SU-DHL-6 (cell line): Measurements from ENCODE around the gene ATP1A3.

Experiments
- H2AFZ ChIP-seq: fragments of 200-600 bp; sonication (generic); 2 replicates; pipeline ENCODE4 v1.6.1; 2014; ENCODE audit warnings: low read depth, mild to moderate bottlenecking, moderate library complexity, mixed read lengths, antibody characterized with exemption, low read length; ENCODE audit not compliant: severe bottlenecking
- H3F3A ChIP-seq: fragments of 200-600 bp; shearing (Covaris generic); 2 replicates; pipeline ENCODE4 v1.6.0; 2016; ENCODE audit warnings: antibody characterized with exemption, mild to moderate bottlenecking; ENCODE audit not compliant: insufficient read depth
- H3K27ac ChIP-seq: fragments of 200-600 bp; sonication (generic); 2 replicates; pipeline ENCODE4 v1.5.1; 2016; ENCODE audit warnings: low read depth, mild to moderate bottlenecking, low read length, moderate library complexity, mixed read lengths
- H3K27me3 ChIP-seq: fragments of 200-600 bp; sonication (generic), shearing (Covaris generic); 2 replicates; pipeline ENCODE4 v1.6.0; 2014; ENCODE audit warnings: mild to moderate bottlenecking, low read length
- H3K36me3 ChIP-seq: fragments of 200-600 bp; sonication (generic); 2 replicates; pipeline ENCODE4 v1.6.1; 2014; ENCODE audit warnings: mild to moderate bottlenecking, low read length, mixed read lengths
- H3K4me2 ChIP-seq: fragments of 300-600, 200-600 bp; shearing (Covaris generic), sonication (generic); 2 replicates; pipeline ENCODE4 v1.6.0; 2014; ENCODE audit warnings: low read length, low read depth, mild to moderate bottlenecking; ENCODE audit not compliant: poor library complexity, severe bottlenecking
- H3K4me3 ChIP-seq: fragments of 200-600 bp; sonication (generic); 2 replicates; pipeline ENCODE4 v1.5.1; 2014; ENCODE audit warnings: antibody characterized with exemption, low read length, mild to moderate bottlenecking, mixed read lengths; ENCODE audit not compliant: insufficient read depth, poor library complexity, severe bottlenecking
- H3K79me2 ChIP-seq: fragments of 200-600 bp; sonication (generic); 2 replicates; pipeline ENCODE4 v1.6.1; 2014; ENCODE audit warnings: mild to moderate bottlenecking, low read length, moderate library complexity; ENCODE audit not compliant: insufficient read depth
- H3K9ac ChIP-seq: fragments of 200-600 bp; sonication (generic); 2 replicates; pipeline ENCODE4 v1.7.0; 2014; ENCODE audit warnings: mild to moderate bottlenecking, low read length
- H3K9me2 ChIP-seq: fragments of 200-600 bp; sonication (generic); replicated peaks from 2 replicates; pipeline ENCODE4 v1.6.1; 2014; ENCODE audit warnings: low read length; ENCODE audit not compliant: insufficient read depth
- H3K9me3 ChIP-seq: fragments of 200-600 bp; sonication (generic); 2 replicates; pipeline ENCODE4 v1.6.1; 2014; ENCODE audit warnings: low read length, mixed read lengths; ENCODE audit not compliant: insufficient read depth
- H4K20me1 ChIP-seq: fragments of 200-600 bp; sonication (generic); 2 replicates; pipeline ENCODE4 v1.6.1; 2014; ENCODE audit warnings: low read depth, mild to moderate bottlenecking, antibody characterized with exemption, low read length, moderate library complexity, mixed read lengths
- EZH2phosphoT487 ChIP-seq: fragments of 200-600 bp; sonication (generic), shearing (Covaris generic); conservative IDR thresholded peaks from 2 replicates; pipeline ENCODE4 v1.6.1; 2018; ENCODE audit warnings: mild to moderate bottlenecking, antibody characterized with exemption, low read length, moderate library complexity, mixed read lengths
- TF ChIP-seq, protein P1 (sequence below): fragments of 200-600 bp; sonication (generic); IDR thresholded peaks from one replicate; pipeline ENCODE4 v1.5.1; 2017; ENCODE audit warnings: antibody characterized with exemption, mild to moderate bottlenecking, low read length, moderate library complexity; ENCODE audit not compliant: insufficient read depth, poor library complexity, severe bottlenecking

The ATP1A3 gene

GRCh38 chr19:41974652-41975051 lies 19.4 kb downstream of the ATP1A3 start:
- Histone ChIP-seq H3K27me3 (no peaks in the 10 kb centered on the region), H3K36me3 (no peaks in the 10 kb centered on the region), H3K79me2 (no peaks in the 10 kb centered on the region), H3K9ac (no peak overlapping the region), H3K4me3 (no peak overlapping the region), H3K9me2 (no peaks in the 10 kb centered on the region), H4K20me1 (no peaks in the 10 kb centered on the region), H3K27ac (no peak overlapping the region), H3K4me2 (no peak overlapping the region), H3F3A (no peaks in the 10 kb centered on the region), H2AFZ (no peak overlapping the region), H3K9me3 (no peaks in the 10 kb centered on the region)
- TF ChIP-seq, protein P1, sequence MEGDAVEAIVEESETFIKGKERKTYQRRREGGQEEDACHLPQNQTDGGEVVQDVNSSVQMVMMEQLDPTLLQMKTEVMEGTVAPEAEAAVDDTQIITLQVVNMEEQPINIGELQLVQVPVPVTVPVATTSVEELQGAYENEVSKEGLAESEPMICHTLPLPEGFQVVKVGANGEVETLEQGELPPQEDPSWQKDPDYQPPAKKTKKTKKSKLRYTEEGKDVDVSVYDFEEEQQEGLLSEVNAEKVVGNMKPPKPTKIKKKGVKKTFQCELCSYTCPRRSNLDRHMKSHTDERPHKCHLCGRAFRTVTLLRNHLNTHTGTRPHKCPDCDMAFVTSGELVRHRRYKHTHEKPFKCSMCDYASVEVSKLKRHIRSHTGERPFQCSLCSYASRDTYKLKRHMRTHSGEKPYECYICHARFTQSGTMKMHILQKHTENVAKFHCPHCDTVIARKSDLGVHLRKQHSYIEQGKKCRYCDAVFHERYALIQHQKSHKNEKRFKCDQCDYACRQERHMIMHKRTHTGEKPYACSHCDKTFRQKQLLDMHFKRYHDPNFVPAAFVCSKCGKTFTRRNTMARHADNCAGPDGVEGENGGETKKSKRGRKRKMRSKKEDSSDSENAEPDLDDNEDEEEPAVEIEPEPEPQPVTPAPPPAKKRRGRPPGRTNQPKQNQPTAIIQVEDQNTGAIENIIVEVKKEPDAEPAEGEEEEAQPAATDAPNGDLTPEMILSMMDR: no peak
- TF ChIP-seq EZH2phosphoT487: no peak

DNA sequence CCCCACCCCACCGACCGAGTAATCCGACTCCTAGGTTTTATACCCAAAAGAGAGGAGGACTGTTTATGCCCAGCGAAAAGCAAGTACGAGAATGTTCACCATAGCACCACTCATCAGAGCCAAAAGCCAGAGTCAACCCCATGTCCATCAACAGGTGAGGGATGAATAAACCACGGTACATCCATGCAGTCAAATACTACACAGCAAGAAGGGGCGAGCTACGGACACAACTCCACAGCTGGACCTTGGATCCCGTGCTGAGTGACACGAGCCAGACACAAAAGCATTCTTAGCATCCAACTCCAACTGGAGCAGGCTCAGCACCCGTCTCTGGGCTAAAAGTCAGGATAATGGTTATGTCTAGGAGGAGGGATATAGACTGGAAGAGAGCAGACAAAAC lies 22.7 kb downstream of the ATP1A3 start:
- H3K9me3 ChIP-seq: no peaks in the 10 kb centered on the region
- H3K36me3 ChIP-seq: no peaks in the 10 kb centered on the region
- no peaks in the 10 kb centered on the region for H3K79me2 ChIP-seq
- H3K9ac ChIP-seq: no peak overlapping the region
- no peaks in the 10 kb centered on the region for H3K27me3 ChIP-seq
- no peak overlapping the region for H3K4me2 ChIP-seq
- H3F3A ChIP-seq: no peaks in the 10 kb centered on the region
- H2AFZ ChIP-seq: no peak overlapping the region
- no peak overlapping the region for H3K27ac ChIP-seq
- no peak overlapping the region for H3K4me3 ChIP-seq
- no peaks in the 10 kb centered on the region for H4K20me1 ChIP-seq
- no peak for TF ChIP-seq EZH2phosphoT487
- TF ChIP-seq, protein P1: no peak
- no peaks in the 10 kb centered on the region for H3K9me2 ChIP-seq

DNA sequence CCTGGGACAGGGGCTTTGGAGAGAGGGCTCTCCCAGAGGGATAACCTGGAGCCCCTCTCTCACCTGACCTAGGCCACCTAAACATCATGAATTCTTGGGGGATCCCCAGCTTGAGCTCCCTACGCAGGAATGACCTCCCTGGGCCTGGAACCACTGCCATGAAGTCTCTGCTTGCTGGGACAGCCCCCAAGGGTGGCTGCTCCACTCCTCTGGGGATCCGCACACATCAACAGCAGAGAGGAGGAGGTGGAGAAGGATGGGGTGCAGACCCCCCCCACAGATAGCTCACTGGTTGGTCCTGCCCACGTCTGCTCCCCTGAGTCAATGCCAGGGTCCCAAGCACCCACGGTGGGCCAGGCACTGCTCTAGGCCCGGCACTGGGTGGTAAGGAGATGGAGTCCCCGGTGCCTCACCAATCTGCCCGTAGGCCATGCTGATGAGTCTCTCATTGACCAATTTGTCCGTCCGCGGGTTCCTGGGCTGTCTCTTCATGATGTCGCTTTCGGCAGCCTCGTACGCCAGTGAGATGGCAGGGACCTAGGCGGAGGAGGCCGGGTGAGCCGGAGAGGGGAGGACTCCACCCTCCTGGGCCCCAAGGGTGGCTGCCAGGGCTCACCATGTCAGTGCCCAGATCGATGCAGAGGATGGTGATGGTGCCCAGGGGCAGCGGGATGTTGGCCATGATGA lies 24.1 kb downstream of the ATP1A3 start:
- H3K4me3 ChIP-seq: no peak overlapping the region
- H3K9me3 ChIP-seq: no peaks in the 10 kb centered on the region
- no peak for TF ChIP-seq EZH2phosphoT487
- TF ChIP-seq, protein P1: no peak
- H3K9me2 ChIP-seq: no peaks in the 10 kb centered on the region
- no peak overlapping the region for H3K9ac ChIP-seq
- no peaks in the 10 kb centered on the region for H3K27me3 ChIP-seq
- no peak overlapping the region for H3K27ac ChIP-seq
- no peak overlapping the region for H2AFZ ChIP-seq
- H4K20me1 ChIP-seq: no peaks in the 10 kb centered on the region
- no peaks in the 10 kb centered on the region for H3F3A ChIP-seq
- no peaks in the 10 kb centered on the region for H3K79me2 ChIP-seq
- no peak overlapping the region for H3K4me2 ChIP-seq
- no peaks in the 10 kb centered on the region for H3K36me3 ChIP-seq
